GM23338 (cell line): ENCODE data around the gene RBM19. TPM values are rescaled to one million over a fixed set of nuclear protein-coding genes. Genes with fewer than 3 reads are reported as not detected.

Source experiments
- ATAC-seq: fragments of 200-7000 bp; cut with Tn5 transposase; 3 replicates; pipeline ENCODE4 v1.9.1; 2020
- DNase-seq: peaks from one replicate; pipeline ENCODE4 v3.0.0-alpha.2; 2015; ENCODE audit warnings: low spot score
- H2AFZ ChIP-seq: fragments of 200-600 bp; sonication (generic); 2 replicates; pipeline ENCODE4 v1.8.0; 2016; ENCODE audit warnings: antibody characterized with exemption, mild to moderate bottlenecking, moderate library complexity
- H3F3A ChIP-seq: fragments of 200-600 bp; sonication (generic); replicated peaks from 2 replicates; pipeline ENCODE4 v1.8.0; 2017; ENCODE audit warnings: antibody characterized with exemption, mixed run types, low read depth
- H3K27ac ChIP-seq: fragments of 200-600 bp; sonication (generic); 2 replicates; pipeline ENCODE4 v1.6.1; 2016; ENCODE audit warnings: low read depth
- H3K27me3 ChIP-seq: fragments of 200-600 bp; sonication (generic); 2 replicates; pipeline ENCODE4 v1.8.0; 2016; ENCODE audit warnings: mild to moderate bottlenecking, mixed run types, moderate library complexity; ENCODE audit not compliant: insufficient read depth
- H3K36me3 ChIP-seq: fragments of 200-600 bp; sonication (generic); 2 replicates; pipeline ENCODE4 v1.8.0; 2016; ENCODE audit warnings: mild to moderate bottlenecking; ENCODE audit not compliant: insufficient read depth
- H3K4me1 ChIP-seq: fragments of 200-600 bp; sonication (generic); 2 replicates; pipeline ENCODE4 v1.8.0; 2016; ENCODE audit warnings: mild to moderate bottlenecking, moderate library complexity; ENCODE audit not compliant: insufficient read depth
- H3K4me2 ChIP-seq: fragments of 200-600 bp; sonication (generic); 2 replicates; pipeline ENCODE4 v1.7.1; 2017; ENCODE audit warnings: mixed run types
- H3K4me3 ChIP-seq: fragments of 200-600 bp; sonication (generic); 2 replicates; pipeline ENCODE4 v1.6.1; 2016; ENCODE audit warnings: mixed run types
- H3K79me2 ChIP-seq: fragments of 200-600 bp; sonication (generic); replicated peaks from 2 replicates; pipeline ENCODE4 v1.8.0; 2017; ENCODE audit warnings: mild to moderate bottlenecking; ENCODE audit not compliant: insufficient read depth
- H3K9me2 ChIP-seq: fragments of 200-600 bp; sonication (generic); 2 replicates; pipeline ENCODE4 v1.8.0; 2017; ENCODE audit not compliant: insufficient read depth
- H4K20me1 ChIP-seq: fragments of 200-600 bp; sonication (generic); replicated peaks from 2 replicates; pipeline ENCODE4 v1.8.0; 2017; ENCODE audit warnings: mild to moderate bottlenecking; ENCODE audit not compliant: insufficient read depth
- H3K27ac Mint-ChIP-seq: 2 replicates; pipeline ENCODE4 v1.8.0; 2020; ENCODE audit warnings: inconsistent platforms, mild to moderate bottlenecking, moderate library complexity, mixed read lengths
- H3K27me3 Mint-ChIP-seq: 3 replicates; pipeline ENCODE4 v1.8.0; 2022; ENCODE audit warnings: low read depth, mild to moderate bottlenecking, moderate library complexity, mixed read lengths, inconsistent platforms; ENCODE audit not compliant: insufficient read depth, poor library complexity
- H3K36me3 Mint-ChIP-seq: 3 replicates; pipeline ENCODE4 v1.8.0; 2021; ENCODE audit warnings: low read depth, mild to moderate bottlenecking, inconsistent platforms, moderate library complexity, mixed read lengths
- H3K4me1 Mint-ChIP-seq: 3 replicates; pipeline ENCODE4 v1.8.0; 2020; ENCODE audit warnings: mild to moderate bottlenecking, inconsistent platforms, mixed read lengths
- H3K4me3 Mint-ChIP-seq: 3 replicates; pipeline ENCODE4 v1.8.0; 2021; ENCODE audit warnings: moderate library complexity, mild to moderate bottlenecking, inconsistent platforms, mixed read lengths
- H3K9me3 Mint-ChIP-seq: 3 replicates; pipeline ENCODE4 v1.8.0; 2020; ENCODE audit warnings: moderate library complexity, mild to moderate bottlenecking, inconsistent platforms, mixed read lengths
- CREB1 ChIP-seq: fragments of 250-450 bp; sonication (Bioruptor Pico); IDR thresholded peaks from 2 replicates; pipeline ENCODE4 v1.5.0; 2020; ENCODE audit warnings: low read depth, mild to moderate bottlenecking, moderate library complexity
- EZH2 ChIP-seq: fragments of 200-600 bp; sonication (generic); IDR thresholded peaks from one replicate; pipeline ENCODE4 v1.8.0; 2017; ENCODE audit warnings: antibody characterized with exemption, mild to moderate bottlenecking, low read depth; ENCODE audit not compliant: unreplicated experiment
- NANOG ChIP-seq: IDR thresholded peaks from 2 replicates; pipeline ENCODE4 v1.6.1; 2016; ENCODE audit warnings: antibody characterized with exemption, borderline replicate concordance
- POLR2AphosphoS5 ChIP-seq: IDR thresholded peaks from 2 replicates; pipeline ENCODE4 v1.6.1; 2016; ENCODE audit warnings: antibody characterized with exemption, low read depth
- STAT1 ChIP-seq: IDR thresholded peaks from one replicate; pipeline ENCODE4 v1.6.1; 2016; ENCODE audit warnings: antibody characterized with exemption; ENCODE audit not compliant: unreplicated experiment
- ZNF114 ChIP-seq: fragments of 250-450 bp; sonication (Bioruptor Pico); IDR thresholded peaks from 2 replicates; pipeline ENCODE4 v1.5.0; 2020; ENCODE audit warnings: mild to moderate bottlenecking, moderate library complexity
- ZNF331 ChIP-seq: fragments of 250-450 bp; sonication (Bioruptor Pico); IDR thresholded peaks from 2 replicates; pipeline ENCODE4 v1.5.0; 2020; ENCODE audit warnings: low read depth, mild to moderate bottlenecking, moderate library complexity
- polyA plus RNA-seq: library from polyadenylated mRNA; unstranded; fragments of >200 nt; fragmentation: Nextera tagmentation; extraction: Ambion mirVana; gene quantifications from 2 replicates; pipeline ENCODE4 v1.2.1, GENCODE V29; 2016
- total RNA-seq: library from RNA; depleted of rRNA; stranded (reverse); fragments of >200 nt; shearing (Covaris generic); gene quantifications from 2 replicates; pipeline ENCODE4 v1.2.3, GENCODE V29; 2014
- TF ChIP-seq, protein P1 (sequence below): IDR thresholded peaks from one replicate; pipeline ENCODE4 v1.6.1; 2018; ENCODE audit warnings: antibody characterized with exemption; ENCODE audit not compliant: unreplicated experiment
- TF ChIP-seq, protein P2 (sequence below), 2 experiments: fragments of 200-600 bp in 1 of 2; sonication (generic) in 1 of 2; conservative IDR thresholded peaks; 2 replicates each; pipeline versions ENCODE4 v1.5.1 to v1.6.1; 2016 to 2017; ENCODE audit warnings: antibody characterized with exemption in 2 of 2, low read depth in 2 of 2, mild to moderate bottlenecking in 2 of 2, moderate library complexity in 1 of 2
- TF ChIP-seq, protein P3 (sequence below): IDR thresholded peaks from 2 replicates; pipeline ENCODE4 v1.6.1; 2016; ENCODE audit warnings: antibody characterized with exemption

The RBM19 gene
- total and polyA plus RNA-seq, 2 experiments from 2014 or later: 43.4 to 56.7 TPM

DNA sequence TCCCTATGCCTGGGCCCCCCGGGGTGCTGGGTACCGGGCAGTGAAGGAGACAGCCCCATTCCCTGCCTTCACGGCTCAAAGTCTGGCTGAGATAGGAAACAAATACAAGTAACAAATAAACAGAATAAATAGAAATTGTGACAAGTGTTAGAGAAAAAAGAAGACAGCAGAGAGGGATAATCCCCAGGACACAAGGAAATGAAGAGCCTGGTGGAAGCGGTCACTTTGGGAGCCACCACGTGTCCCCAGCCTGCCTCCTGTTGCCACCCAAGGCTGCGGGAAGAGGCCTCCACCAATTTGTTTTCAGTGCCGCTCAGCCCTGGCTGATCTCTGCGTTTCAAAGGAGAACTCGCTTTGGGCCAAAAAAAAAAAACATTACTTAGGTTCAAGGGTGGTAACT lies 31.2 kb downstream of the RBM19 start:
- H4K20me1 ChIP-seq: no peaks in the 10 kb centered on the region; the same call in 1 of the 2 replicates
- DNase-seq: no peak
- H3K9me2 ChIP-seq: no peaks in the 10 kb centered on the region
- peaks cover 3% of the 10 kb centered on the region for H3K27me3 Mint-ChIP-seq
- TF ChIP-seq ZNF331 (CRISPR knock-in tag) (no peak), POLR2AphosphoS5 (no peak), STAT1 (no peak)
- TF ChIP-seq, protein P1, sequence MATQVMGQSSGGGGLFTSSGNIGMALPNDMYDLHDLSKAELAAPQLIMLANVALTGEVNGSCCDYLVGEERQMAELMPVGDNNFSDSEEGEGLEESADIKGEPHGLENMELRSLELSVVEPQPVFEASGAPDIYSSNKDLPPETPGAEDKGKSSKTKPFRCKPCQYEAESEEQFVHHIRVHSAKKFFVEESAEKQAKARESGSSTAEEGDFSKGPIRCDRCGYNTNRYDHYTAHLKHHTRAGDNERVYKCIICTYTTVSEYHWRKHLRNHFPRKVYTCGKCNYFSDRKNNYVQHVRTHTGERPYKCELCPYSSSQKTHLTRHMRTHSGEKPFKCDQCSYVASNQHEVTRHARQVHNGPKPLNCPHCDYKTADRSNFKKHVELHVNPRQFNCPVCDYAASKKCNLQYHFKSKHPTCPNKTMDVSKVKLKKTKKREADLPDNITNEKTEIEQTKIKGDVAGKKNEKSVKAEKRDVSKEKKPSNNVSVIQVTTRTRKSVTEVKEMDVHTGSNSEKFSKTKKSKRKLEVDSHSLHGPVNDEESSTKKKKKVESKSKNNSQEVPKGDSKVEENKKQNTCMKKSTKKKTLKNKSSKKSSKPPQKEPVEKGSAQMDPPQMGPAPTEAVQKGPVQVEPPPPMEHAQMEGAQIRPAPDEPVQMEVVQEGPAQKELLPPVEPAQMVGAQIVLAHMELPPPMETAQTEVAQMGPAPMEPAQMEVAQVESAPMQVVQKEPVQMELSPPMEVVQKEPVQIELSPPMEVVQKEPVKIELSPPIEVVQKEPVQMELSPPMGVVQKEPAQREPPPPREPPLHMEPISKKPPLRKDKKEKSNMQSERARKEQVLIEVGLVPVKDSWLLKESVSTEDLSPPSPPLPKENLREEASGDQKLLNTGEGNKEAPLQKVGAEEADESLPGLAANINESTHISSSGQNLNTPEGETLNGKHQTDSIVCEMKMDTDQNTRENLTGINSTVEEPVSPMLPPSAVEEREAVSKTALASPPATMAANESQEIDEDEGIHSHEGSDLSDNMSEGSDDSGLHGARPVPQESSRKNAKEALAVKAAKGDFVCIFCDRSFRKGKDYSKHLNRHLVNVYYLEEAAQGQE: no peak
- peaks cover 10% of the 10 kb centered on the region for H3K36me3 ChIP-seq
- H3K27ac ChIP-seq: no peak overlapping the region
- no peaks in the 10 kb centered on the region for H3K9me3 Mint-ChIP-seq
- H3K4me3 Mint-ChIP-seq: no peak overlapping the region
- ATAC-seq: no peak
- no peaks in the 10 kb centered on the region for H3F3A ChIP-seq
- H3K4me3 ChIP-seq: no peak overlapping the region
- no peaks in the 10 kb centered on the region for H3K79me2 ChIP-seq
- peaks cover 51% of the 10 kb centered on the region for H3K36me3 Mint-ChIP-seq
- no peak overlapping the region for H3K4me2 ChIP-seq
- H3K4me1 Mint-ChIP-seq: peaks cover 26% of the 10 kb centered on the region
- no peak overlapping the region for H2AFZ ChIP-seq
- H3K27me3 ChIP-seq: no peaks in the 10 kb centered on the region
- 0 out of 2 replicates have a peak, but pooled peaks cover 8% of the 10 kb centered on the region for H3K4me1 ChIP-seq
- H3K27ac Mint-ChIP-seq: no peak overlapping the region

DNA sequence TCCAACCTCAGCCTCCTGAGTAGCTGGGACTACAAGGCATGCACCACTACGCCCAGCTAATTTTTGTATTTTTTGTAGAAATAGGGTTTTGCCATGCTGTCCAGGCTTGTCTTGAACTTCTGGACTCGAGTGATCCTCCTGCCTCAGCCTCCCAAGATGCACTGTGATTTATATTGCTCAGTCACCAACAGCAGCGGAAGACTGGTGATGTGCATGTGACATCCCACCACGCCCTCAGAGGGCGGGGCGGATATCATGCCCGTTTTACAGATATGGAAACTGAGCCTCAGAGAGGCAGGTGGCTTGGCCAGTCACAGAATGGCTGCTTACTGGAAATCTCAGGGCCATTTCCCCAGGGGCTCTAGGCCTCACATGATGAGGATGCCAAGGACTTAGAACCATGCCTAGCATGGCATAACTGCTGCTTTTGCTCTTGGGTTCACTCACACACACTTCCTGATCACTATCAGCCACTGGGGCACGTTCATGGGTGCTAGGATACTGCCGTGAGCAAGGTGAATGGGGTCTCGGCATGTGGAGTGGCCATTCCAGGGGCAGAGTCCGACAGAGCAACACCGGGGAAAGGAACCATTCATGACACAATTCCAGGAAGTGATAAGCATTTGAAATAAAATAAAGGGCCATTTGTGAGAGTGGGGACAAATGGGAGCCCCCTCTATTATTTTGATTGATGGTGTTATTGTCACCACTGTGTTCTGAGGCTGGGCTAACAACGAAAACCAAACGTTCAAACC lies 31.9 kb downstream of the RBM19 start:
- no peaks in the 10 kb centered on the region; the same call in 1 of the 2 replicates for H4K20me1 ChIP-seq
- no peak overlapping the region for H3K27ac ChIP-seq
- H3K36me3 Mint-ChIP-seq: peaks cover 47% of the 10 kb centered on the region
- H3K27me3 ChIP-seq: no peaks in the 10 kb centered on the region
- no peaks in the 10 kb centered on the region for H3K9me3 Mint-ChIP-seq
- peaks cover 33% of the 10 kb centered on the region for H3K4me1 Mint-ChIP-seq
- H3K27ac Mint-ChIP-seq: peak overlapping the region; percentile 88; the same call in 1 of the 2 replicates
- no peaks in the 10 kb centered on the region for H3K9me2 ChIP-seq
- H3K79me2 ChIP-seq: no peaks in the 10 kb centered on the region
- DNase-seq (no peak), ATAC-seq (no peak)
- H2AFZ ChIP-seq: no peak overlapping the region
- H3K4me1 ChIP-seq: peaks cover 15% of the 10 kb centered on the region
- H3K4me3 Mint-ChIP-seq: no peak overlapping the region
- TF ChIP-seq EZH2 (no peak), ZNF114 (CRISPR knock-in tag) (no peak), CREB1 (CRISPR knock-in tag) (no peak), NANOG (no peak)
- TF ChIP-seq, protein P2, sequence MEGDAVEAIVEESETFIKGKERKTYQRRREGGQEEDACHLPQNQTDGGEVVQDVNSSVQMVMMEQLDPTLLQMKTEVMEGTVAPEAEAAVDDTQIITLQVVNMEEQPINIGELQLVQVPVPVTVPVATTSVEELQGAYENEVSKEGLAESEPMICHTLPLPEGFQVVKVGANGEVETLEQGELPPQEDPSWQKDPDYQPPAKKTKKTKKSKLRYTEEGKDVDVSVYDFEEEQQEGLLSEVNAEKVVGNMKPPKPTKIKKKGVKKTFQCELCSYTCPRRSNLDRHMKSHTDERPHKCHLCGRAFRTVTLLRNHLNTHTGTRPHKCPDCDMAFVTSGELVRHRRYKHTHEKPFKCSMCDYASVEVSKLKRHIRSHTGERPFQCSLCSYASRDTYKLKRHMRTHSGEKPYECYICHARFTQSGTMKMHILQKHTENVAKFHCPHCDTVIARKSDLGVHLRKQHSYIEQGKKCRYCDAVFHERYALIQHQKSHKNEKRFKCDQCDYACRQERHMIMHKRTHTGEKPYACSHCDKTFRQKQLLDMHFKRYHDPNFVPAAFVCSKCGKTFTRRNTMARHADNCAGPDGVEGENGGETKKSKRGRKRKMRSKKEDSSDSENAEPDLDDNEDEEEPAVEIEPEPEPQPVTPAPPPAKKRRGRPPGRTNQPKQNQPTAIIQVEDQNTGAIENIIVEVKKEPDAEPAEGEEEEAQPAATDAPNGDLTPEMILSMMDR (conservative IDR thresholded peaks at IDR 0.05; ENCODE audit: low read depth in 2 of 2): no peak
- TF ChIP-seq, protein P3, sequence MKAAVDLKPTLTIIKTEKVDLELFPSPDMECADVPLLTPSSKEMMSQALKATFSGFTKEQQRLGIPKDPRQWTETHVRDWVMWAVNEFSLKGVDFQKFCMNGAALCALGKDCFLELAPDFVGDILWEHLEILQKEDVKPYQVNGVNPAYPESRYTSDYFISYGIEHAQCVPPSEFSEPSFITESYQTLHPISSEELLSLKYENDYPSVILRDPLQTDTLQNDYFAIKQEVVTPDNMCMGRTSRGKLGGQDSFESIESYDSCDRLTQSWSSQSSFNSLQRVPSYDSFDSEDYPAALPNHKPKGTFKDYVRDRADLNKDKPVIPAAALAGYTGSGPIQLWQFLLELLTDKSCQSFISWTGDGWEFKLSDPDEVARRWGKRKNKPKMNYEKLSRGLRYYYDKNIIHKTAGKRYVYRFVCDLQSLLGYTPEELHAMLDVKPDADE: no peak
- TF ChIP-seq, protein P1: no peak
- H3F3A ChIP-seq: no peaks in the 10 kb centered on the region
- H3K36me3 ChIP-seq: peaks cover 10% of the 10 kb centered on the region
- H3K27me3 Mint-ChIP-seq: peaks cover 3% of the 10 kb centered on the region
- H3K4me3 ChIP-seq: no peak overlapping the region
- H3K4me2 ChIP-seq: no peak overlapping the region
